K562 (cell line): ENCODE results near the gene ARMH1. TPM values are rescaled to one million over a fixed set of nuclear protein-coding genes. Genes with fewer than 3 reads are reported as not detected.
A peak's percentile ranks its signal among the peaks of the same experiment; 100 is the strongest.

Source experiments
- ATF1 ChIP-seq, 2 experiments: fragments of 450-650 bp in 1 of 2; IDR thresholded peaks; 2 replicates each; pipeline ENCODE4 v1.6.1; 2016; ENCODE audit warnings: missing compliant biosample characterization in 1 of 2, missing genetic modification characterization in 1 of 2
- EWSR1 ChIP-seq: fragments of 450-650 bp; IDR thresholded peaks from 2 replicates; pipeline ENCODE4 v1.6.1; 2018; ENCODE audit warnings: borderline replicate concordance, mild to moderate bottlenecking, low read depth, moderate library complexity; ENCODE audit not compliant: partially characterized antibody
- HNRNPH1 ChIP-seq: fragments of 200-400 bp; formaldehyde crosslinking; optimal IDR thresholded peaks from 2 replicates; pipeline ENCODE3; 2017; ENCODE audit warnings: low read depth, mild to moderate bottlenecking, low read length, moderate library complexity
- MAZ ChIP-seq, 2 experiments: fragments of 450-650 bp in 1 of 2; sonication (generic) in 1 of 2; formaldehyde crosslinking; IDR thresholded peaks in 1 of 2; conservative IDR thresholded peaks in 1 of 2; 2 replicates each; pipeline versions ENCODE4 v1.4.0 to v1.5.0; 2020; ENCODE audit warnings: mild to moderate bottlenecking in 1 of 2, missing genetic modification reagents in 1 of 2
- PHF20 ChIP-seq: fragments of 450-650 bp; IDR thresholded peaks from 2 replicates; pipeline ENCODE4 v1.6.1; 2018; ENCODE audit not compliant: partially characterized antibody
- RNF2 ChIP-seq: sonication (generic); IDR thresholded peaks from 2 replicates; pipeline ENCODE4 v1.6.1; 2016
- TBL1XR1 ChIP-seq, 2 experiments: IDR thresholded peaks; 2 replicates each; pipeline ENCODE4 v1.6.1; 2012; ENCODE audit warnings: improper control_type of control experiment in 2 of 2, low read length in 2 of 2, mild to moderate bottlenecking in 1 of 2
- ZFP30 ChIP-seq: fragments of 250-450 bp; sonication (Bioruptor Pico); IDR thresholded peaks from 2 replicates; pipeline ENCODE4 v1.8.0; 2022; ENCODE audit warnings: moderate library complexity, mild to moderate bottlenecking, inconsistent platforms, borderline replicate concordance
- ZNF507 ChIP-seq: conservative IDR thresholded peaks from 2 replicates; pipeline ENCODE4 v1.6.1; 2017; ENCODE audit warnings: missing genetic modification characterization, missing compliant biosample characterization
- polyA plus RNA-seq, 8 experiments: library from polyadenylated mRNA; depleted of rRNA in 4 of 8; stranded (reverse) in 5 of 8; unstranded in 3 of 8; fragments of >200 nt; fragmentation: Nextera tagmentation in 2 of 8; fragmentation: Illumina TruSeq in 1 of 8; extraction: Ambion mirVana in 2 of 8; extraction: Trizol in 1 of 8; gene quantifications; 2 replicates each; pipeline versions ENCODE4 v1.2.1 to v1.2.3, GENCODE V29; 2011 to 2014; ENCODE audit warnings: inconsistent platforms in 1 of 8, missing spikeins in 1 of 8
- total RNA-seq, 7 experiments: library from RNA; depleted of rRNA in 6 of 7; stranded (reverse); fragments of >200 nt in 6 of 7; fragmentation: Illumina TruSeq in 2 of 7; extraction: Trizol in 2 of 7; gene quantifications; 2 replicates each; pipeline versions ENCODE4 v1.2.1 to v1.2.3, GENCODE V29; 2011 to 2021; ENCODE audit warnings: low replicate concordance in 1 of 7
- TF ChIP-seq, protein P1 (sequence below): fragments of 450-650 bp; IDR thresholded peaks from 2 replicates; pipeline ENCODE4 v1.6.1; 2016; ENCODE audit warnings: low read depth
- TF ChIP-seq, protein P2 (sequence below): fragments of 450-650 bp; IDR thresholded peaks from 2 replicates; pipeline ENCODE4 v1.6.1; 2018; ENCODE audit not compliant: partially characterized antibody
- TF ChIP-seq, protein P3 (sequence below): fragments of 450-650 bp; IDR thresholded peaks from 2 replicates; pipeline ENCODE4 v1.6.1; 2018; ENCODE audit warnings: mild to moderate bottlenecking, low read depth; ENCODE audit not compliant: partially characterized antibody

The ARMH1 gene
- total and polyA plus RNA-seq, 9 of the 15 experiments (the other 6 are each of a cell fraction or from before 2014, with no cell fraction given) = 0.41 TPM; not detected in 8

DNA sequence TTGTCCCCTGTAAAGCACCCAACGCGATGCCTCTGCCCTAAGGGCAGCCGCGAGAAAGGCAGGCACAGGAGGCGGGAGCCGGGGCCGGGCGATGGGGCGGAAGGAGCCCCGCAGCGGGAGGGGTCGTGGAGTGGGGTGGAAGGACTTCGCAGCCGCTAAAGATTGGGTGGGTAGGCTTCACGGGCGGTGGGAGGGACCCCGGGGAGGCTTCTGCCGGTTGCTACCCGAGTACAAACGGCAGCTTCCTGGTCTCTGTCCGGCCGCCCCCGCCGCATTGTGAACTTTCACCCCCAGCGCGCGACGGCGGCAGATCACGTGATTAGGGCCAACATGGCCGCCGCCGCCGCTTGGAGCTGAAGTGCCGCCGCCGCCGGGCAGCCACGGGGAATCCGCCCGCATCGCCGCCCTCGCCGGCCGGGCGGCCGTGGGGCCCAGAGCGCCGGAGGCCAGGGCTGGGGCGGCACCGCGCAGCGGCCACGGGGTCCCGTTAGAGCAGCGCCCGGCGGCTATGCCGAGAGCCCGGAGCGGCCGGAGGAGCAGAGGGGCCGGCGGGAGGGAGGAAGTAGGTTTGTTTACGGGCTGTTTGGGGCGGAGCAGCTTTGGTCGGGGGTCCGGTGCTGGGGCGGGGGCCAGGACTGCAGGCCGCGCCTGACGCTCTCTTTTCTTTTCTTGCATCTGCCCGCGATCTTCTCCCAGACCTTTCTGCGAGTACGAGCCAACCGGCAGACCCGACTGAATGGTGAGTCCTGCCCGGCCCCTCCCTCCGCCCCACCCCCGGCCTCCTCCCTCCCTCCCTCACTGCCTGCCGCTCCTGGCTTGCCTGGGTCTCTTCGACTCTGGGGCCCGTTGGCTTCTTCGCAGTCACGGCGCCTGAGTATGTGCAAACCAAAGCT lies 42.6 kb upstream of the ARMH1 start (continued):
- TF ChIP-seq, protein P1, sequence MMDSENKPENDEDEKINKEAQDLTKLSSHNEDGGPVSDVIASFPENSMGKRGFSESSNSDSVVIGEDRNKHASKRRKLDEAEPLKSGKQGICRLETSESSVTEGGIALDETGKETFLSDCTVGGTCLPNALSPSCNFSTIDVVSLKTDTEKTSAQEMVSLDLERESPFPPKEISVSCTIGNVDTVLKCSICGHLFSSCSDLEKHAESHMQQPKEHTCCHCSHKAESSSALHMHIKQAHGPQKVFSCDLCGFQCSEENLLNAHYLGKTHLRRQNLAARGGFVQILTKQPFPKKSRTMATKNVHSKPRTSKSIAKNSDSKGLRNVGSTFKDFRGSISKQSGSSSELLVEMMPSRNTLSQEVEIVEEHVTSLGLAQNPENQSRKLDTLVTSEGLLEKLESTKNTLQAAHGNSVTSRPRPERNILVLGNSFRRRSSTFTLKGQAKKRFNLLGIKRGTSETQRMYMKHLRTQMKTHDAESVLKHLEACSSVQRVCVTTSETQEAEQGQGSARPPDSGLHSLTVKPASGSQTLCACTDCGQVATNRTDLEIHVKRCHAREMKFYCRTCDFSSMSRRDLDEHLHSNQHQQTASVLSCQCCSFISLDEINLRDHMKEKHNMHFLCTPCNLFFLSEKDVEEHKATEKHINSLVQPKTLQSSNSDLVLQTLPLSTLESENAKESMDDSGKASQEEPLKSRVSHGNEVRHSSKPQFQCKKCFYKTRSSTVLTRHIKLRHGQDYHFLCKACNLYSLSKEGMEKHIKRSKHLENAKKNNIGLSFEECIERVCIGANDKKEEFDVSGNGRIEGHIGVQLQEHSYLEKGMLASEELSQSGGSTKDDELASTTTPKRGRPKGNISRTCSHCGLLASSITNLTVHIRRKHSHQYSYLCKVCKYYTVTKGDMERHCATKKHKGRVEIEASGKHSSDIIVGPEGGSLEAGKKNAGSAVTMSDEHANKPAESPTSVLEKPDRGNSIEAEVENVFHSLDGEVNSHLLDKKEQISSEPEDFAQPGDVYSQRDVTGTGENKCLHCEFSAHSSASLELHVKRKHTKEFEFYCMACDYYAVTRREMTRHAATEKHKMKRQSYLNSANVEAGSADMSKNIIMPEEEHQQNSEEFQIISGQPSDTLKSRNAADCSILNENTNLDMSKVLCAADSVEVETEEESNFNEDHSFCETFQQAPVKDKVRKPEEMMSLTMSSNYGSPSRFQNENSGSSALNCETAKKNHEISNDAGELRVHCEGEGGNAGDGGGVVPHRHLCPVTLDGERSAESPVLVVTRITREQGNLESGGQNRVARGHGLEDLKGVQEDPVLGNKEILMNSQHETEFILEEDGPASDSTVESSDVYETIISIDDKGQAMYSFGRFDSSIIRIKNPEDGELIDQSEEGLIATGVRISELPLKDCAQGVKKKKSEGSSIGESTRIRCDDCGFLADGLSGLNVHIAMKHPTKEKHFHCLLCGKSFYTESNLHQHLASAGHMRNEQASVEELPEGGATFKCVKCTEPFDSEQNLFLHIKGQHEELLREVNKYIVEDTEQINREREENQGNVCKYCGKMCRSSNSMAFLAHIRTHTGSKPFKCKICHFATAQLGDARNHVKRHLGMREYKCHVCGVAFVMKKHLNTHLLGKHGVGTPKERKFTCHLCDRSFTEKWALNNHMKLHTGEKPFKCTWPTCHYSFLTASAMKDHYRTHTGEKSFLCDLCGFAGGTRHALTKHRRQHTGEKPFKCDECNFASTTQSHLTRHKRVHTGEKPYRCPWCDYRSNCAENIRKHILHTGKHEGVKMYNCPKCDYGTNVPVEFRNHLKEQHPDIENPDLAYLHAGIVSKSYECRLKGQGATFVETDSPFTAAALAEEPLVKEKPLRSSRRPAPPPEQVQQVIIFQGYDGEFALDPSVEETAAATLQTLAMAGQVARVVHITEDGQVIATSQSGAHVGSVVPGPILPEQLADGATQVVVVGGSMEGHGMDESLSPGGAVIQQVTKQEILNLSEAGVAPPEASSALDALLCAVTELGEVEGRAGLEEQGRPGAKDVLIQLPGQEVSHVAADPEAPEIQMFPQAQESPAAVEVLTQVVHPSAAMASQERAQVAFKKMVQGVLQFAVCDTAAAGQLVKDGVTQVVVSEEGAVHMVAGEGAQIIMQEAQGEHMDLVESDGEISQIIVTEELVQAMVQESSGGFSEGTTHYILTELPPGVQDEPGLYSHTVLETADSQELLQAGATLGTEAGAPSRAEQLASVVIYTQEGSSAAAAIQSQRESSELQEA = no peak
- TF ChIP-seq MAZ (CRISPR knock-in tag; conservative IDR thresholded peaks at IDR 0.05 in 1 of 2, IDR thresholded peaks at IDR 0.05 in 1 of 2) (peak; percentile 91 to 99), EWSR1 (no peak), HNRNPH1 (no peak), ATF1 (CRISPR knock-in tag; IDR thresholded peaks at IDR 0.05) (no peak), ATF1 (tag; IDR thresholded peaks at IDR 0.05) (peak; percentile 87), ZFP30 (CRISPR knock-in tag) (no peak), ZNF507 (tag) (no peak; the same call in 1 of the 2 replicates), PHF20 (peak; percentile 93), RNF2 (no peak; the same call in 1 of the 2 replicates), TBL1XR1 (IDR thresholded peaks at IDR 0.05; ENCODE audit: low read length in 2 of 2) (no peak)
- TF ChIP-seq, protein P2, sequence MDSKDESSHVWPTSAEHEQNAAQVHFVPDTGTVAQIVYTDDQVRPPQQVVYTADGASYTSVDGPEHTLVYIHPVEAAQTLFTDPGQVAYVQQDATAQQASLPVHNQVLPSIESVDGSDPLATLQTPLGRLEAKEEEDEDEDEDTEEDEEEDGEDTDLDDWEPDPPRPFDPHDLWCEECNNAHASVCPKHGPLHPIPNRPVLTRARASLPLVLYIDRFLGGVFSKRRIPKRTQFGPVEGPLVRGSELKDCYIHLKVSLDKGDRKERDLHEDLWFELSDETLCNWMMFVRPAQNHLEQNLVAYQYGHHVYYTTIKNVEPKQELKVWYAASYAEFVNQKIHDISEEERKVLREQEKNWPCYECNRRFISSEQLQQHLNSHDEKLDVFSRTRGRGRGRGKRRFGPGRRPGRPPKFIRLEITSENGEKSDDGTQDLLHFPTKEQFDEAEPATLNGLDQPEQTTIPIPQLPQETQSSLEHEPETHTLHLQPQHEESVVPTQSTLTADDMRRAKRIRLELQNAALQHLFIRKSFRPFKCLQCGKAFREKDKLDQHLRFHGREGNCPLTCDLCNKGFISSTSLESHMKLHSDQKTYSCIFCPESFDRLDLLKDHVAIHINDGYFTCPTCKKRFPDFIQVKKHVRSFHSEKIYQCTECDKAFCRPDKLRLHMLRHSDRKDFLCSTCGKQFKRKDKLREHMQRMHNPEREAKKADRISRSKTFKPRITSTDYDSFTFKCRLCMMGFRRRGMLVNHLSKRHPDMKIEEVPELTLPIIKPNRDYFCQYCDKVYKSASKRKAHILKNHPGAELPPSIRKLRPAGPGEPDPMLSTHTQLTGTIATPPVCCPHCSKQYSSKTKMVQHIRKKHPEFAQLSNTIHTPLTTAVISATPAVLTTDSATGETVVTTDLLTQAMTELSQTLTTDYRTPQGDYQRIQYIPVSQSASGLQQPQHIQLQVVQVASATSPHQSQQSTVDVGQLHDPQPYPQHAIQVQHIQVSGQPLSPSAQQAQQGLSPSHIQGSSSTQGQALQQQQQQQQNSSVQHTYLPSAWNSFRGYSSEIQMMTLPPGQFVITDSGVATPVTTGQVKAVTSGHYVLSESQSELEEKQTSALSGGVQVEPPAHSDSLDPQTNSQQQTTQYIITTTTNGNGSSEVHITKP = peak; percentile 70
- TF ChIP-seq, protein P3, sequence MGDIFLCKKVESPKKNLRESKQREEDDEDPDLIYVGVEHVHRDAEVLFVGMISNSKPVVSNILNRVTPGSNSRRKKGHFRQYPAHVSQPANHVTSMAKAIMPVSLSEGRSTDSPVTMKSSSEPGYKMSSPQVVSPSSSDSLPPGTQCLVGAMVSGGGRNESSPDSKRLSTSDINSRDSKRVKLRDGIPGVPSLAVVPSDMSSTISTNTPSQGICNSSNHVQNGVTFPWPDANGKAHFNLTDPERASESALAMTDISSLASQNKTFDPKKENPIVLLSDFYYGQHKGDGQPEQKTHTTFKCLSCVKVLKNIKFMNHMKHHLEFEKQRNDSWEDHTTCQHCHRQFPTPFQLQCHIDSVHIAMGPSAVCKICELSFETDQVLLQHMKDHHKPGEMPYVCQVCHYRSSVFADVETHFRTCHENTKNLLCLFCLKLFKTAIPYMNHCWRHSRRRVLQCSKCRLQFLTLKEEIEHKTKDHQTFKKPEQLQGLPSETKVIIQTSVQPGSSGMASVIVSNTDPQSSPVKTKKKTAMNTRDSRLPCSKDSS = no peak
